Mucosa of rectum (tissue), 2 donors: ENCODE measurements around the gene CELSR3.

ENCODE experiments used
- H3K27ac ChIP-seq, 2 donors: one replicate each; pipeline ENCODE4 v1.7.0; 2013; ENCODE audit warnings: inconsistent platforms in 2 of 2, low read depth in 2 of 2, low read length in 2 of 2
- H3K27me3 ChIP-seq, 2 donors: one replicate each; pipeline ENCODE4 v1.7.0; 2013; ENCODE audit warnings: low read length in 2 of 2; ENCODE audit not compliant: control insufficient read depth in 2 of 2, insufficient read depth in 2 of 2
- H3K36me3 ChIP-seq, 2 donors: one replicate each; pipeline ENCODE4 v1.7.0; 2013; ENCODE audit warnings: low read length in 2 of 2; ENCODE audit not compliant: control insufficient read depth in 2 of 2, insufficient read depth in 2 of 2
- H3K4me1 ChIP-seq, 2 donors: one replicate each; pipeline ENCODE4 v1.7.0; 2013; ENCODE audit warnings: low read length in 2 of 2, mild to moderate bottlenecking in 1 of 2; ENCODE audit not compliant: control insufficient read depth in 2 of 2, insufficient read depth in 2 of 2
- H3K4me3 ChIP-seq, 2 donors: one replicate each; pipeline ENCODE4 v1.7.0; 2013; ENCODE audit warnings: low read length in 2 of 2
- H3K9ac ChIP-seq, 2 donors: one replicate each; pipeline ENCODE4 v1.7.0; 2013; ENCODE audit warnings: low read length in 2 of 2, low read depth in 1 of 2, mild to moderate bottlenecking in 1 of 2
- H3K9me3 ChIP-seq, 2 donors: one replicate each; pipeline ENCODE4 v1.7.0; 2013; ENCODE audit warnings: low read length in 2 of 2; ENCODE audit not compliant: control insufficient read depth in 2 of 2
- donor health status: healthy.
- donor health status: Normal muscosa, but diverticular disease.

CELSR3 gene

GRCh38 chr3:48595075-48595525 lies 67.6 kb downstream of the CELSR3 start, which contains the start of gene COL7A1:
Gene COL7A1 (minus strand): TSS chr3:48595329. CDS start chr3:48595159, 170 bp downstream.
- peaks cover 19 to 23% of the 10 kb centered on the region in 2 donors for H3K36me3 ChIP-seq
- peak within 1 kb of the TSS; percentile 37 to 48 for H3K4me3 ChIP-seq
- H3K27ac ChIP-seq = peak within 1 kb of the TSS; percentile 24 to 32
- no peaks in the 10 kb centered on the region for H3K9me3 ChIP-seq
- peaks cover 0 to 7% of the 10 kb centered on the region in 2 donors for H3K27me3 ChIP-seq
- H3K4me1 ChIP-seq = peaks cover 11 to 14% of the 10 kb centered on the region in 2 donors
- H3K9ac ChIP-seq = peak within 1 kb of the TSS; percentile 32 to 59

DNA sequence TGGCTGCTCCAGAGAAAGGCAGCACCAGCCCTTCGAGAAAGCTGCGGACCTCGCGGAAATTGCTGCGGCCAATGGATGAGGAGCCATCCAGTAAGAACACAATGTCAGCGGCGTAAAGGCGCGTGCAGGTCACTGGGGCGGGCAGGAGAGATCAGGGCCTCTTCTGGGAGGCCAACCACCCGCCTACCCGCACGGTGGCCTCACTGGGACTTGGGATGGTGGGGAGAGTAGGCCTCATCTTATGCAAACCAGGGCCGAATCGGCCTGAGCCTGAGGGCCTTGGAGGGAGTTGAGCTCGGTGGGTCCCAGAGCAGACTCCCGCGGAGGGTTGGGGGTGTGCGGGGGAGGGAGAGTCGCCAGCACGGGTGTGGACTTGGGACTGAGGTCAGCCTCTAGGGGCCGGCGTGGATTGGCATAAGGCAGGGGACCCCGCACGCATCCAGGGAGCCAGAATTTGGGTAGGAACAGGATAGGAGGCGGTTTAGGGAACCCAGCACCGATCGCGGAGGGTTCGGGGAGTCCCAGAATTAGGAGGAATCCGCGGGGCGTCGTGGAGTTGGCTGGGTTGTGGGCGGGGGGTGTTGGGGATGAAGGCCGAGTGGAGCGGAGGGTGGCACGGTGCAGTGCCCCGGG lies 68.2 kb downstream of the CELSR3 start:
- no peaks in the 10 kb centered on the region for H3K9me3 ChIP-seq
- H3K4me3 ChIP-seq = peak overlapping the region; percentile 37 to 48
- peaks cover 13 to 18% of the 10 kb centered on the region in 2 donors for H3K36me3 ChIP-seq
- H3K27me3 ChIP-seq = peaks cover 0 to 7% of the 10 kb centered on the region in 2 donors
- H3K27ac ChIP-seq = no peak overlapping the region
- peaks cover 11 to 14% of the 10 kb centered on the region in 2 donors for H3K4me1 ChIP-seq
- H3K9ac ChIP-seq = peak overlapping the region; percentile 32 to 59

GRCh38 chr3:48593337-48593736 lies 69.3 kb downstream of the CELSR3 start:
- Histone ChIP-seq H3K4me1 (peaks cover 7 to 12% of the 10 kb centered on the region in 2 donors), H3K9ac (no peak overlapping the region), H3K36me3 (peaks cover 1 to 6% of the 10 kb centered on the region in 2 donors), H3K4me3 (no peak overlapping the region), H3K27ac (no peak overlapping the region), H3K27me3 (peaks cover 0 to 7% of the 10 kb centered on the region in 2 donors), H3K9me3 (no peaks in the 10 kb centered on the region)

DNA sequence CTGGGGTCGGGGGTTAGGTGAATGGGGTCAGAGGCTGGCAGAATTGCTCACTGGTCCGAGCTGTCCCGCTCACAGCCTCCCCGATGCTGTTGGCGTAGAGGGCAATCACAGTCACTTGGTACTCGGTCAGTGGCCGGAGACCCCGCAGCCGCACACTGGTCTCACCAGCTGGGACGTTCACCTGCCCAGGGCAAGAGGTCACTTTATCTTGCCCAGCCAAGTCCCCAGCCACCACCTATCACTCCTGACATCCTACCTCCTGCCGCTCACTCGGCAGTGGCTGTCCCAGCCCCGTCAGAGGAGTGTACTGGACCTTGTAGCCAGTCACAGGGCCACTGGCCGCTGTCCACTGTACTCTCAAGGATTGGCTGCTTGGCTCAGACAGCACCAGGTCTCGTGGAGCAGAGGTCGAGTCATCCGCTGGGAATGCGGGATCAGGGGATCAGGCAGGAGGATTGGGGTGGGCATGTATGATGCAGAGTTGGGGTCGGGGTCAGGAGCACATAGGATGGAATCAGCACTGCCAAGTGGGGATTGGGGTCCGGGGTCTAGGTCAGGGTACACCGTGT lies 70.1 kb downstream of the CELSR3 start:
- Histone ChIP-seq H3K27ac (no peak overlapping the region), H3K4me3 (no peak overlapping the region), H3K27me3 (peaks cover 0 to 7% of the 10 kb centered on the region in 2 donors), H3K4me1 (peaks cover 4 to 7% of the 10 kb centered on the region in 2 donors), H3K36me3 (peaks cover 0 to 2% of the 10 kb centered on the region in 2 donors), H3K9ac (no peak overlapping the region), H3K9me3 (no peaks in the 10 kb centered on the region)

GRCh38 chr3:48591886-48592518 lies 70.7 kb downstream of the CELSR3 start:
- peaks cover 0 to 7% of the 10 kb centered on the region in 2 donors for H3K27me3 ChIP-seq

GRCh38 chr3:48591436-48591835 lies 71.2 kb downstream of the CELSR3 start:
- H3K4me1 ChIP-seq = peaks cover 4 to 7% of the 10 kb centered on the region in 2 donors
- H3K9ac ChIP-seq = no peak overlapping the region
- H3K36me3 ChIP-seq = no peaks in the 10 kb centered on the region
- H3K27me3 ChIP-seq = peaks cover 0 to 7% of the 10 kb centered on the region in 2 donors
- no peak overlapping the region for H3K27ac ChIP-seq
- no peak overlapping the region for H3K4me3 ChIP-seq
- no peaks in the 10 kb centered on the region for H3K9me3 ChIP-seq

More at GRCh38 chr3:48591886-48592518, 70.7 kb downstream of the CELSR3 start:
- no peaks in the 10 kb centered on the region for H3K36me3 ChIP-seq
- no peak overlapping the region for H3K27ac ChIP-seq
- no peaks in the 10 kb centered on the region for H3K9me3 ChIP-seq
- peaks cover 4 to 7% of the 10 kb centered on the region in 2 donors for H3K4me1 ChIP-seq
- H3K9ac ChIP-seq = no peak overlapping the region
- H3K4me3 ChIP-seq = no peak overlapping the region

DNA sequence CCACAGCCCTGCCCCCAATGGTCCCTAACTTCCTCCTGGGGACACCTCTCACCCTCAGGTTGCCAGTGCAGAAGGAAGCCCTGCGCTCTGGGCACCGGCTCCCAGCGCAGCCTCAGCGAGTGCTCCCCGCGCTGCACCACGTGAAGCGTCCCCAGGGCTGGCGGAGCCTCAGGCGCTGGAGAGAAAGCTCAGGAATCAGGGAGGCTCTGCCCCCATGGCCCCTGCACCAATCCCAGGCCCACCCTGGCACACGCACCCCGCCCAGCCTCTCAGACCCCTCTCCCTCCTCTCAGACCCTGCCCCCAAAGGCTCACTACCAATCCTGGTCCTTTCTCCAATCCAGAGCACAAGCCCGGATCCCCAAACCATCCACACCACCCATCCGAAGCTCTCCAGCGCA lies 74.5 kb downstream of the CELSR3 start:
- H3K27me3 ChIP-seq = no peaks in the 10 kb centered on the region
- H3K9me3 ChIP-seq = no peaks in the 10 kb centered on the region
- no peak overlapping the region for H3K4me3 ChIP-seq
- H3K4me1 ChIP-seq = no peaks in the 10 kb centered on the region
- no peak overlapping the region for H3K9ac ChIP-seq
- H3K36me3 ChIP-seq = no peaks in the 10 kb centered on the region
- H3K27ac ChIP-seq = no peak overlapping the region

- H3K9ac ChIP-seq = no peak overlapping the region
- no peaks in the 10 kb centered on the region for H3K9me3 ChIP-seq
- H3K36me3 ChIP-seq = no peaks in the 10 kb centered on the region
- no peaks in the 10 kb centered on the region for H3K27me3 ChIP-seq
- no peak overlapping the region for H3K4me3 ChIP-seq
- no peaks in the 10 kb centered on the region for H3K4me1 ChIP-seq
- no peak overlapping the region for H3K27ac ChIP-seq
Measured at GRCh38 chr3:48587686-48588085, 75.0 kb downstream of the CELSR3 start.
